ENCODE data around the gene GALNS. TPM values are rescaled to one million over a fixed set of nuclear protein-coding genes. Genes with fewer than 3 reads are reported as not detected.

Gene GALNS
- total RNA-seq, 2 experiments from 2014 or later: 18.4 to 19.7 TPM

- intact Hi-C loops (cut with DNase I, micrococcal nuclease): no loop called here
- CTCF ChIA-PET: no interaction called here
Measured at GRCh38 chr16:88842806-88843205, 13.9 kb downstream of the GALNS start.

GRCh38 chr16:88842308-88842756 is 14.4 kb downstream of the GALNS start:
- Mint-ChIP-seq H3K36me3 (ENCODE audit: low read depth) (peaks cover 10% of the 10 kb centered on the region), H3K9me3 (no peaks in the 10 kb centered on the region), H3K27me3 (no peaks in the 10 kb centered on the region), H3K4me3 (no peak overlapping the region), H3K4me1 (ENCODE audit: low read depth) (no peaks in the 10 kb centered on the region), H3K27ac (no peak overlapping the region)
- H3K9me3 ChIP-seq (ENCODE audit: control insufficient read depth in 1 of 2, insufficient read depth in 1 of 2, low read length in 2 of 2): no peaks in the 10 kb centered on the region
- no peak overlapping the region for H3K27ac ChIP-seq (ENCODE audit: low read depth in 1 of 2, low read length in 2 of 2)
- ATAC-seq (ENCODE audit: poor library complexity): no peak
- H3K4me1 ChIP-seq (ENCODE audit: insufficient read depth, low read length): no peaks in the 10 kb centered on the region
- DNase-seq: no peak
- CTCF ChIA-PET: no interaction called here
- peaks cover 27% of the 10 kb centered on the region for H3K36me3 ChIP-seq (ENCODE audit: insufficient read depth, low read length)
- intact Hi-C loops (cut with DNase I, micrococcal nuclease): no loop called here
- H3K4me3 ChIP-seq (ENCODE audit: low read length): no peak overlapping the region
- H3K27me3 ChIP-seq (ENCODE audit: control insufficient read depth in 1 of 2, insufficient read depth in 2 of 2, low read length in 2 of 2): no peaks in the 10 kb centered on the region
- no peak for TF ChIP-seq CTCF (IDR thresholded peaks at IDR 0.05)
- POLR2A ChIA-PET: no interaction called here

More at GRCh38 chr16:88842806-88843205, 13.9 kb downstream of the GALNS start:
- Mint-ChIP-seq H3K36me3 (ENCODE audit: low read depth) (peaks cover 10% of the 10 kb centered on the region), H3K9me3 (no peaks in the 10 kb centered on the region), H3K27ac (no peak overlapping the region), H3K4me1 (ENCODE audit: low read depth) (no peaks in the 10 kb centered on the region), H3K27me3 (no peaks in the 10 kb centered on the region), H3K4me3 (no peak overlapping the region)
- no peaks in the 10 kb centered on the region for H3K4me1 ChIP-seq (ENCODE audit: insufficient read depth, low read length)
- H3K27me3 ChIP-seq (ENCODE audit: control insufficient read depth in 1 of 2, insufficient read depth in 2 of 2, low read length in 2 of 2): no peaks in the 10 kb centered on the region
- H3K4me3 ChIP-seq (ENCODE audit: low read length): no peak overlapping the region
- no peak for TF ChIP-seq CTCF (IDR thresholded peaks at IDR 0.05)
- H3K27ac ChIP-seq (ENCODE audit: low read depth in 1 of 2, low read length in 2 of 2): no peak overlapping the region
- POLR2A ChIA-PET: no interaction called here
- DNase-seq (no peak), ATAC-seq (ENCODE audit: poor library complexity) (no peak)
- peaks cover 30% of the 10 kb centered on the region for H3K36me3 ChIP-seq (ENCODE audit: insufficient read depth, low read length)
- no peaks in the 10 kb centered on the region for H3K9me3 ChIP-seq (ENCODE audit: control insufficient read depth in 1 of 2, insufficient read depth in 1 of 2, low read length in 2 of 2)

GRCh38 chr16:88841521-88842307 is 15.0 kb downstream of the GALNS start:
- no peak overlapping the region for H3K4me3 ChIP-seq (ENCODE audit: low read length)
- TF ChIP-seq CTCF (IDR thresholded peaks at IDR 0.05): no peak
- no peaks in the 10 kb centered on the region for H3K4me1 Mint-ChIP-seq (ENCODE audit: low read depth)
- peaks cover 10% of the 10 kb centered on the region for H3K36me3 Mint-ChIP-seq (ENCODE audit: low read depth)
- no peak overlapping the region for H3K4me3 Mint-ChIP-seq
- intact Hi-C loops (cut with DNase I, micrococcal nuclease): no loop called here
- H3K27ac Mint-ChIP-seq: no peak overlapping the region
- no peaks in the 10 kb centered on the region for H3K4me1 ChIP-seq (ENCODE audit: insufficient read depth, low read length)
- ATAC-seq (ENCODE audit: poor library complexity) (no peak), DNase-seq (no peak)
- H3K9me3 ChIP-seq (ENCODE audit: control insufficient read depth in 1 of 2, insufficient read depth in 1 of 2, low read length in 2 of 2): no peaks in the 10 kb centered on the region
- ChIA-PET POLR2A (no interaction called here), CTCF (no interaction called here)
- no peaks in the 10 kb centered on the region for H3K9me3 Mint-ChIP-seq
- no peaks in the 10 kb centered on the region for H3K27me3 ChIP-seq (ENCODE audit: control insufficient read depth in 1 of 2, insufficient read depth in 2 of 2, low read length in 2 of 2)
- peaks cover 27% of the 10 kb centered on the region for H3K36me3 ChIP-seq (ENCODE audit: insufficient read depth, low read length)
- no peak overlapping the region for H3K27ac ChIP-seq (ENCODE audit: low read depth in 1 of 2, low read length in 2 of 2)
- no peaks in the 10 kb centered on the region for H3K27me3 Mint-ChIP-seq
